HG03460 (cell line): ENCODE results near the gene CLBA1.

Experiments used
- ATAC-seq: cut with Tn5 transposase; IDR thresholded peaks from one replicate; pipeline ENCODE4 v1.9.1; 2021; ENCODE audit not compliant: unreplicated experiment

CLBA1 gene

DNA sequence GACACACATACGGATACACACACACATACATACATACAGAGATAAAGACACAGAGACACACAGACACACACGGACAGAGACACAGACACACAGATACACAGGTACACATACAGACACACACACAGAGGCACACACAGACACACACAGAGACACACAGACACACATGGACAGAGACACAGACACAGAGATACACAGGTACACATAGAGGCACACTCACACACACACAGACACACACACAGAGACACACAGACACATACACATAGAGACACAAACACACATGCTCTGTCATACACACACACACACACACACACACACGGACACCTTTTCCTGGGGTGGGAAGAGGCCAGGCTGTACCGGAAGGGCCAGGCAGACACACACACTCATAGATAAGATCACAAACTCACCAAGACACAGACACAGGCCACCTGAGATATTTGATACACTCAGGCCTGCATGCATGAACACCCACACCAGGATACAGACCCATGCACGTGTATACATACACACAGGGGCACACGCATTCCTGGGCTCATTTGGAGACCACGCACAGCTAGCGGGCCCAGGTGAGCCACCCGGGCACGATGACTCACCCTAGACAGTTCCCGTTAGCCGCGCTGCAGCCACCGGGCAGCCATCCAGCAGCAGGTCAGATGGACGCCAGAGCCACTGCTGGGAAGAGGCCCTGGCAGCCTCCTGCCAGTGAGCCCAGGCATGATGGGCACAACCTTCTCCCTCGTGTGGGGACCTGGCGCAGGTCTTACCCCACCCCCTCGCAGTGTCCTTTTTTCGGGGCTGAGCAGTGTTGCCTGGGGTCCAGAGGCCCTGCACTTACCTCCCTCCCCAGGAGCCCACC lies 5.6 kb upstream of the CLBA1 start:
- ATAC-seq: no peak

DNA sequence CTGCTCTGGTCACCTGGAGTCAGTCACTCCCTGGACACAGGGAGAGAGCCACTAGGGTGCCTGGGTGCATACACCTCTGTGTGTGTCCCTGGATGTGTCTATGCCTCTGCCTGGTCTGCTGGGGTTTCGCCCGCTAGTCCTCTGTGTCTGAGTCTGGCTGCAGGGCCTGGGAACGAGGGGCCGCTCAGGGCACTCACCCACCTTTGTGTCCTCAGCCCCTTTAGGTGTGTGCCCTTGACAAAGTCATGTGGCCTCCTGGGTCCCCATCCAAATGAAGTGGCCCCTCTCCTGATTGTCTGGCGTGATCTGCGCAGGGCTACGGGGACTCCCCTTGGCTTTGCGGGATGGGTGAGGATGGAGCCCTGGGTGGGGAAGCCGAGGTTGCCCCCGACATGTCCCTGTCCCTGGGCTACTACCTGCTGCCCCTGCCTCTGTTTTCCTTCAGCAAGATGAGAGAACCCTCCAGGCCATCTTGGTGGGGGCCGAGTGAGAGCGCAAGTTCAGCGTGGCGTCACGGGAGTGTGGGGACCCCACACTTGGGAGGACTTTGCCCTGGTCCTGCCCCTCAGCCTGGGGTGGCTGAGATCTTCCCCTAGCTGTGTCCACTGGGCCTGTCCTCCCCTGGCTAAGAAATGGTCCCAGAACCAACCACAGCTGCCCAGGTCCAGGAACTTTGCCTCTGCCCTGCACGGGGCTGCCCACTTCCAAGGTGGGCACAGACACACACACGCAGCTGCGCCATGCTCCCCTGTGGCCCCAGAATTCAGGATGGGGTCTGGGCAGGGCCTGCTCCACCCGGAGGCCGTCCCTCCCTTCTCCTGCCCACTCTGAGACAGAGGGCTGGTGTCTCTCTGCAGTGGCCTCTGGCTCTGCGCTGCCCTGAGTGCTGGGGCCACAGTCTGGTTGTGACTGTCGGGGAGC lies 4.7 kb upstream of the CLBA1 start:
- ATAC-seq: no peak

DNA sequence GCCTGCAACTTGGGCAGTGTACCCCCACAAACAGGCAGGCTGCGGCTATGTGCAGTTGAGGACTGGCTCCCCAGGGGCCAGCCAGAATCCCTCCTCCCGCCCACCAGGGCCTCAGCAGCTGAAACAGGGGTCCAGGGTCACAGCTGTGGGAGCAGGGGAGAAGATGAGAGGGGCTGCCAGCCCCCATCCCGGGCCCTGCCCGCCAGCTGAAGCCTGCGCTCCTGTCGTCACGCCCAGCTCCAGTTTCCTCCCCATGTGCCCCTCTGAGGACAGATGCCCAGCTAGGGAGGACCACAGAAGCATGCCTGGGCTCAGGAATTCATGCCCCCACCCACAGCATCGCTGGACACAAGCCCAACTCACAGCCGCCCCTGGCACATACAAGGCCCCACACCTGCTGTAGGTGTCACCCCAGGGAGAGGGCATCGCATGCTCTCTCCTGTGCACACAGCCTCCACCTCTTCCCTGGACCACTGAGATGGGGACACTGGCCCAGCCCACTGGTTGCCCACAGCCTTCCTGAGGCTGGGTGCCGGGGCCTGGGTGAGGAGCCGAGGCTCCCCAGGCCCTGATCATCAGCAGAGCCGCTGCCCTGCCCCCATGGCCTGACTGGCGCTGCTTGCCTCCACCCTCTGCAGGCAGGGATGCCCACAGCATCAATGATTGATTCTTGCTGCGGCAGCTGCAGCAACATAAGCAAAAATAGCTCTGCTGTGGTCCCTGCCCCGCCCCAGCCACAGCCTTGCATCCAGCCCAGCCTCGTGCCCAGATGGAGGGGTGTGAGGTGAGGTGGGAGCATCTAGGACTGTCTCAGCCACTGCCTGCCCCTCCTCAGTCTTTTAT lies 3.7 kb upstream of the CLBA1 start:
- ATAC-seq: no peak

DNA sequence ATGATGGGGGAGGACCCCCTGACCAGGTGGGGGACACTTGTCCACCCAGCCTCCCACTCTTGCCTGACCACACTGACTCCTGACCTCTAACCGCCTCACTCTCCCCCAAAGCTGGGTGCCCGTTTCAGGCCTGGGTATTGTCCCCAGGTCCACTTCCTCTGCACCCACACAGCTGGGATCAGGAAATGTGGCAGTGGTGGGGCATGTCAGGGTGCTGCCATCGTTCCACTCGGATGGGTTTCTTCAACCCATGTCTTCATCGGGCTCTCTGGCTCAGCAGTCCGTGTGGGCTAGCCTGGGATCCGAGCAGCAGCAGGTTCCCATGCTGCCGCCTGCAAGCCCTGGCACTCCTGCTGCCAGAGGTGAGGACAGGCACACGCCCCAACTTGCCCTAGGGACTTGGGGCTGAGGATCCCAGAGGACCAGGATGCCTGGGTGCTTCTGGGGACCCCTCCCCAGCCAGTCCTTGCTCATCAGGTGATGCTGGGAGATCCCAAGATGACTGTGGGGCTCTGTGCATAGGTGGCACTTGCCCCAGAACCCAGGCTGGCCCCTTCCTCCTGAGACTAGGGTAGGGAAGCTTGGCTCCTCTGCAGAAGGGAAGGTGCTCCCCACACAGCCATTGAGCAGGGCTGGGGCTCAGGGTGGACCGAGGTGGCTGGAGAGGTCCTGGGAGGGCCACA lies 2.9 kb upstream of the CLBA1 start:
- no peak for ATAC-seq

DNA sequence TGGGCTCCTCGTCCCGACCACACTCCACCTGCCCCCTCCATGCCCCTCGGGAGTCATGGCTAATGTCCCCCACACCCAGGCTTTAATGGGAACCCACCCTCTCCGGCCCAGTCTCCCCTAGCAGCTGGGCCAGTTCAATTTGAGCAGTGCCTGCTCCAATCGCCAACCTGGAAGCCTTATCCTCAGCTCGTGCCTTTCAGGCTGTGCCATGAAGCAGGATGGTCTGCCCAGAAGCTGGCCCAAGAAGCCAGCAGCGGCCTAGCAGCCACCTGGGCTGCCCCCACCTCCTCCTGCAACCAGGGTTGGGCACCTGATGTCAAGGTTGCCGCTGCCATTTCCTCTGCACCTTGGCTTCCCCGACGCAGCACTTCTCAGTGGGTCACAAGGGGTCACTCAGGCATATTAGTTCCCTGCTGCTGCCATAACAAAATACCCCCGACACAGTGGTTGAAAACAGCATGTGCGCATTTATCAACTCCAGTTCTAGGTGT lies 2.3 kb upstream of the CLBA1 start:
- ATAC-seq: no peak

DNA sequence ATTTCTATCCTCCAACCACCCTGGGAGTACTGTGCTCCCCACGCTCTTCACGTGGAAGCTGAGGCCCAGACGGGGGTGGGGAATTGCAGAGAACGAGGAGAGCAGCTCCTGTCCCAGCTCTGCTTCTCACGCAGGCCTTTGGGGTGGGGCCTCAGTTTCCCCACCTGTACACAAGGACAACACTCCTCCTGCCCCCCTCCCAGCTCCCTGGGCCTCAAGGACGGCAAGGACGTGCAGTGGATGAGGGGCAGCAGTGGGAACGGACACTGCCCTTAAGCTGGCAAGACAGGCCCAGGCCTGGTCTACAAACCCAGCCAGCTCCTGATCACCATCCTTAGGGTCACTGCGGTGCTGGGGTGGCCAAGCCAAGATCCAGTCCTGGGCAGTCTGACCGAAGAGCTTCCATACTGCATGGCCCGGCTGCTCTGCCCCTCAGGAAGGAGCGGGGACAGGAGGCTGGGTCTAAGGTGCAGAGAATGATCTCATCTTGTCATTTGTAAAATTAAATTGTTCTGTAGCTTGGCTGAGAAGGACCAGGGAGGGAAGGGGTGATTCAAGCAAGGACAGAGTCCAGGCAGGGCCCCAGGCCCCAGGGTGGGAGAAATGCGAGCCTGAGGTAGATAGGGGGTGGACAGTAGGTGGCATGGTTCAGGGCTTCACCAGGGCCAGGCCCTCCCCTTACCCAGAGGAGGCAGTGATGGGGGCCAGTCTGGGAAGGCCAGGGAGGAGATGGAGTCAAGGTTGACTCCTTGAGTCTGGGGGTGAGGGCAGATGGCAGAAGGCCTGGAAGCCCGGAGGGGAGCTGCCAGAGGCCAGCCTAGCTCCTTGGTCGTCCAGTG lies 1.3 kb upstream of the CLBA1 start:
- no peak for ATAC-seq

DNA sequence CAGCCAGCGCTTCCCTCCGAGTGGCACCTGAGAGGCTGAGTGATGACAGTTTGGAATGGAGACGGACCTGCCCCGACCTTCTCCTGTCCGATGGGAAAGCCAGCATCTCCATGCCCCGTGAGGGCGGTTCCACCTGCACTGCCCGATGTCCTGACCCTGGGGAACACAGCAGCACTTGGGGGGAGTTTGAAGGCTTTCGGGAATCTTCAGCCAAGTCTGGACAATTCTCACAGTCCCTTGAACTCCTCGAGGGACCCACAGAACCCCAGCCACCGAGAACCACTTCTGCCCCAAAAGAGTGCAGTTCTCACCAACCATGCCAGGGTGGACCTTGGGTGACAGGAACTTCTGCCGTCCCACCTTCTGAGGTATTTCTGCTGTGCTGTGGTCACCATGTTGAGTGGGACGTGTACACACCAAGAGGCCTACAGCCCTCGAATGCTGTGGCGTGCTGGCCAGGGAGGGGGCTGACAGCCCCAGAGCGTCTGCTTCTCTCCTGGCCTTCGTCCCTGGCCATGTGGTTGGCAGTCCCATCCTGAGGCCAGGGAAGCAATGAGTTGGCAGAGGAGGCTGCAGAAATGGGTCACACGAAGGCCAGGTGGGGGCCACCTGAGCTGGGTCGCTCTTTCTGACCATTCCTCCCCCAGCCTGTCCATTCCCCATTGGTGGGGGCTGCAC lies 1.0 kb downstream of the CLBA1 start:
- ATAC-seq: no peak

DNA sequence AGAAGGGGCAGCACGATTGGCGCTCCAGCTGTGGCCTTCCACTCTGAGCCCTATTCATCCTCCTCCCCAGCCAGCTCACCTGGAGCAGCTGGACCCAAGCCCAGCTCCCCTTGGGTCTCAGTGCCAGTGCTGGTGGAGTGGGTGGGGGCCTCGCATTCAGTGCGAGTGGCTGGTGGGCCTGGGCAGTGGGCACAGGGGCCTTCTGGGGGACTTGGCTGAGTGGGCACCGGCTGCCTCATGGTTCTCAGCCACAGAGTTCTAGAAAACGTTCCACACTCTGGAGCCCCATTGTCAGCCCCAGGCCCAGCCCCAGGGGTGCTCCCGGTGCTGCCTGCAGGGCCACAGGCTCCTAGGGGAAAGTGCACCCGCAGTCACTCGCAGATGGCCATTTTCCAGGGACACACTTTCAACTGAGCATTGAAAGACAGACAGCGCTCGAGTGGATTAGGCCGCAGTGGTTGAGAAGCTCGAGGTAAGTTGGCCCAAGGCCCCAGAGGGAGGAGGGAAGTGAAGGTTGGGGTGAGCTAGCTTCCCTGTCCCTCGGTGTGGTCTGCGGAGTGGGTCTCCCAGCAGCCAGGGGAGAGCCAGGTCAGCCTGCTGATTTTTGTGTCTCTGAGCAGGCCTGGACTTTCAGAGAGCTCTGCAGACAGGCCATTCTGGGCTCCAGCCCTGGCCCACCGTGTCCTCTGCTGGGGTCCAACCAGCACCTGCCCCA lies 3.8 kb downstream of the CLBA1 start:
- no peak for ATAC-seq

DNA sequence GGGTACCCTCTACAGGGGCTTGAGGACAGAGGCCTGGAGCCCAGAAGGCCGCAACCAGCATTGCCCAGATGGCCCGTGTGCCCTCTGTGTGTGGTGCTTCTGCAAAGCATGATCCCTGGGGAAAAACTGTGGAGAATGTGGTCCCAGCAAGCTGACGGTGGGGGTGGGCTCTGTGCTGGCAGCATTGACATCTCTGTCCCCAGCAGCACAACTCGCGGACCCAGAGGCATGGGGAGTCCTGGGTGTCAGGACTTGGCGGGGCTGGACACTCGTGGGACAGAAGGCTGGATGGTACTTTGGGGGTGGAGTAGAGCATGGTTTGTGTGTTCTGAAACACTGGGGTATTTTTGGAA lies 4.3 kb downstream of the CLBA1 start:
- no peak for ATAC-seq

DNA sequence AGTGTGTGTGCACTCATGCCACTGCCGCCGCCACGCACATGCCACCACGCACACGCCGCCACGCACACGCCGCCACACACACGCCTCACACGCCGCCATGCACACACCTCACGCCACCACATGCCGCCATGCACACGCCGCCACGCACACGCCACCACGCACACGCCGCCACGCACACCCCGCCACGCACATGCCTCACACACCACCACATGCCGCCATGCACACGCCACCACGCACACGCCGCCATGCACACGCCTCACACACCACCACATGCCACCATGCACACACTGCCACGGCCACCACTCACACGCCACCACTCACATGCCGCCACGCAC lies 6.3 kb downstream of the CLBA1 start:
- ATAC-seq: no peak

DNA sequence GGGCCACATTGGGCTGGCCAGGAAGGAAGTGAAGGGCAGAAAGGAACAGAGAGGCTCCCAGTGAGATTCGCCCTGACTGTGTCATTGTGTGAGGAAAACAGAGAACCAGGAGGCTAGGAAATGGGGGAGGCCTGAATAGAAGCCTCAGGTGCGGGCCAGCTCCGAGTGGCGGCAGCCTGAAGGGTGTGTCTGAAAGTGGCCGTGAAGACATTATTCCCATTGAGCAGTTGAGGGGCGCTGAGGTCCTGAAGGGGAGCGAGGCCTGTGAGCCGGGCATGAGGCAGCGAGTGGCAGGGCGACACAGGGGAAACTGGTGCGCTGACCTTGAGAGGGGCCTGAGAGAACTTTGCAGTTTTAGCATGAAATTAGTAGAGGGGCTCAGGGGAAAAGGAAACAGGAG lies 6.9 kb downstream of the CLBA1 start:
- no peak for ATAC-seq

DNA sequence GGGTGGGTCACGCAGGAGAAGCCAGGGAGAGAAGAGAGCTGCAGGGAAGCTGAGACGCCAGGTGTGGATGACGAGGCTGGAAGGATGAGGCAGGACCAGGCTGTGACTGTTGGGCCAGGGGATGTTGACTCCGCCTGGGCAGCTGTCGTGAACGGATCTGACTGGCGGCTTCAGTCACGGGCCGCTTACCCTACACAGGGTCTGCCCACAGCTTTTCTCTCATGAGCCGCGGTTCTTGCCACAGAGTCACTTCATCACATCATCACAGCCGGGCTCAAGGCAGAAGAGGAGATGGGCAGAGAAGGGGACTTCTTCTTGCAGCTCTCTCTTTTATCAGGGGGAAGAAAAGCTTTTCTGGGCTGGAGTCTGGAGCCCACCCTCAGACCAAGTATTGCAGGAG lies 7.7 kb downstream of the CLBA1 start:
- no peak for ATAC-seq

DNA sequence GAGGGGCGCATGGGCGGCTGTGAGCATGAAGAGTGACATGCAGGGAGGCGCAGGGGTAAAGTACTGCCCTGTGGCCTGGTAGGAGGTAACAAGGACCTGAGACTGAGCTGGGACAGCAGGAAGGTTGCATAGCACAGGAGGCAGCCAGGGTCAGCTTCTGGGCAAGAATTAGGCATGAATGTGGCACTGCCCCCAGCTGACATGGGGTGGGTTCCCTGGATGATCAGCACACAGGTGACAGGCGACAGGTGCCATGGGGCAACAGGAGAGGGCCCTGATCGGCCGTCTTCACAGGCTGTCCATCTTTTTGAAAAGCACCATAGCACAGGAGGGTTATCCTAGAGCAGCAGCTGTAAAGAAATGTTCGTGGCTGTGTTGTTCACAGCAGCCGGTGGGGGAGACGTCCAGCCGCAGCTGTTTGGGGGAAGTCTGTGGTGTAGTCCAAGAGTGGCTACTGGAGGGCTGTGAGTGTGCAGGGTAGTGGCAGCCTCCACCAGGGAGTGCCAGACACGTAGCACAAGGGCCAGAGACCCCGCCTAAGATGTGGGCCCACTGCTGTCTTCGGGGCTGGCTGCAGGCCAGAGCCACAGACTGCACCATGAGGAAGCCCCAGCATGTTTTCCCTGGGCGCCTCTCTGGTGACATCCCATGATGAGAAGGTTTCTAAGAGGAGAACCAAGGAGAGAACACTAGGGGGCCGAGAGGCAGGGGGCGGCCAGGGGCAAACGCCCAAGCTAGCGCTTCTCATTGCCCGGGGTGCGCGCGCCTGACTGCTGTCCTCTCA lies 8.4 kb downstream of the CLBA1 start:
- no peak for ATAC-seq

DNA sequence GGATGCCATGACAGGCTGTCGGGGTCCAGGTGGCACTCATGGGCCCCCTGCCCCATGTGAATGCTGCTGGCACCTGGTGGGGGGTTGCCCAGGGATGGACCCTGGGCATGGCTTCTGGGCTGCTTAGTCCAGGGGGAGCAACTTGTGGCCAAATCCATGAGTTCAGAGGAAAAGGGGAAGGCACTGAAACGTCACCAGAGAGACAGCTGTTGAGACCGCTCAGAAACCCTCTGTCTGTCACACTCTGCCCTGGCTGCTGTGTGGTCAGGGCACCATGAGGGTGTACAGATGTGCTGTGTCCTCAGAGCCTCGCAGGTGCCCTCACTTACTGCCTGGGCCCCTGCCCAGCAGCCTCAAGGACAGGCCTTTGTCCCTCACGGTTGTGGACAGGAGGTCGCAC lies 9.4 kb downstream of the CLBA1 start:
- no peak for ATAC-seq

DNA sequence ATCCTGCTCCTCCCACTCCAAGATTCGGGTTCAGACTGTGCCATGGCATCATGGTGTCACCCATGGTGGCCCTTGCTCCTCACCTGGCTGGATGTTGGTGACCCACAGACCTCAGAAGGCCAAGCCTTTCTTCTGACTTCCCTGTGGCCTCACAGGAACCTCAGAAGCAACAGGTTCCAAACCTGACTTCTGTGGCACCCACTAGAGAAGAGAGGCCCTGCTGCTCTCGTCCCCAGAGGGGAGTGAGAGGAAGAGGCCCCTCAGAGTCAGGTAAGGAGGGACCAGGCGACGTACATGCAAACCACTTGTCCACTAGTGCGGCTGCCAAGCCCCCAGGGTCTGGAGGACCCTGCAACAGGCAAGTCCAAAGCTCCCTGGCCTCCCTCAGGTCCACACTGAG lies 10.4 kb downstream of the CLBA1 start:
- ATAC-seq: no peak

DNA sequence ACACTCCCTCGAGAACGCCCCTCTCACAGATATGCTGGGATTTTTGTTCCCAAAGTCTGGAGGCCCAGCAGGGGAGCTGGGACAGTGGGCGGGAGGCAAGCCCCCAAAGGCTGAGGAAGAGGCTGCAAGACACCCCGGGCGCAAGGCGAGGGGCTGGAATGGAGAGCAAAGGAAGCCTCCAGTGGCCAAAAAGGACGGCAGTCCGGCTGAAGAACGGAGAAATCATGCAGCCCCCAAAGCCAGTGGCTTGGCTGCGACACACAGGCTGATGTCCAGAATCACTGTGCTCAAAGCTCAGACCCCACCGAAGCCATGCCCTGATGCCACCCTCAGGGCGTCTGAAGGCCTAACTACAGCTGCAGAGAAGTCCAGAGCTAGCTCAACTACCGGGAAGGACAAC lies 10.9 kb downstream of the CLBA1 start:
- ATAC-seq: no peak

DNA sequence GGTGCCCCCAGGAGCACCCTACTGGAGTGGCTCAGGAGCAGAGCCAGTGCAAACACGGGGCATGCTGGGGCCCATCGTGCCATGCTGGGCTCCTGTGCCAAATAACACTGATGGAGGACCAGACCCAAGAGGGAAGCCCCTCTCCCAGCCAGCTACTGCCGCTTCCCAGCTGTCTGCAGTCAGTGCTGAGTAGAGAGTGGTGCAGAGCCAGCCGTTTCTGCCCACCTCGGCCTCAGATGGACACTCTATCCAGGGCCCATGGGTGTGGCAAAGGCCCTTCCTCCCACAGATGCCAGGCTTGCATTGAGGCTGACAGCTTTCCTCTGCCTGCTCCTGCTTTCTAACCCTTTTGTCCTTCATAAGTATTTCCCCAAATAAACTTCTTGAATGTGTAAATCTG lies 13.2 kb downstream of the CLBA1 start:
- no peak for ATAC-seq

DNA sequence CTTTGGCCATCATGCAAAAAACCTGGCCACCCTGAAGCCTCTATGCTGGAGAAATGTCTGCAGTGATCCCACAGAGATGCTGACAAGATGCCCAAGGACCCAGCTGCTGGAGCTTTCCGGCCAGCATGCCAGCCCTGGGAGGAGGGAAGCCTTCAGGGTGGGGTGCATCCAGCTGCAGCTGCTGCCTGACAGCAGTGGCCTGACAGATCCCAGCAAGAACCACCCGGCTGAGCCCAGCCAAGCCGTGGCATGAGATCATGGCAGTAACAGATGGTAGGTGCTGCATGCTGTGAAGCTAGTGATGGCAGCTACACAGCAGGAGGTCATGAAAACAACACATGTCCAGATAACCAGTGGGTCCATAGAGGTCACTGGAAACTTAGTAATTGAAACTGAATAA lies 13.8 kb downstream of the CLBA1 start:
- no peak for ATAC-seq
